ENCODE results near the gene UFD1. TPM values are rescaled to one million over a fixed set of nuclear protein-coding genes. Genes with fewer than 3 reads are reported as not detected.

The UFD1 gene
- total and polyA plus RNA-seq, 2 of the 13 experiments (the other 11 are each of a cell fraction or from before 2014, with no cell fraction given) = 47.9 to 51.1 TPM

DNA sequence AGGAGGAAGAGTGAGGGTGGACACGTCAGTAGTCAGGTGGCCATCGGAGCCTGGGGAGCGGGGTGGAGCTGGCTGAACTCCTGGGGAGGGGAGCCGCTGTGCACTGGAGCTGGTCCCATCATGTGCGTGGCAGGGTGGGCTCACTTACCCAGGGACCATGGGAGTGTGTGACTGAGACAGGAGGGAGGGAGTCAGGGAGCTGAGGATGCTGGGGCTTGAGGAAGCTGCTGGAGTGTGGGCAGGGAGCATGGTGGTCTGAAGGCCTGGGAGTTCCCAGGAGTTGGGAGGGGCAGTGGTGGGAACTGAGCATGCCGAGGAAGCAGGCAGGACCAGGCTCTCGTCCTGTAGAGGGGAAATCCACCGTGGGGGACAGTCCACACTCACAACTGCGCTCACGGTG, 27.2 kb upstream of the UFD1 start:
- in situ Hi-C loops (cut with HindIII; ENCODE audit: extremely low pct_ligation_motif_present, low pct_unique_long_range_greater_than_20kb) = no loop called here
- Histone ChIP-seq H3K4me1 (ENCODE audit: insufficient read depth, low read length) (no peaks in the 10 kb centered on the region), H3K36me3 (replicated peaks in 1 of 2; ENCODE audit: control insufficient read depth in 1 of 2, insufficient read depth in 2 of 2, low read length in 2 of 2) (peaks cover 3 to 35% of the 10 kb centered on the region in 2 experiments; a peak in 4 of 5 replicates), H2AFZ (ENCODE audit: low read length) (no peak overlapping the region), H3K27ac (ENCODE audit: extremely low read length, insufficient read depth, low read length) (no peak overlapping the region), H3K79me2 (ENCODE audit: insufficient read depth, low read length) (no peaks in the 10 kb centered on the region), H4K20me1 (ENCODE audit: insufficient read depth, low read length) (no peaks in the 10 kb centered on the region), H3K4me2 (ENCODE audit: low read depth, low read length) (no peak overlapping the region), H3K27me3 (ENCODE audit: control insufficient read depth in 1 of 2, insufficient read depth in 2 of 2, low read length in 2 of 2) (no peaks in the 10 kb centered on the region), H3K9me3 (ENCODE audit: low read length) (no peaks in the 10 kb centered on the region), H3K4me3 (replicated peaks in 1 of 3; ENCODE audit: insufficient read depth in 1 of 3, low read depth in 2 of 3, low read length in 3 of 3) (no peak overlapping the region), H3K9ac (ENCODE audit: insufficient read depth, low read depth, low read length) (no peak overlapping the region)
- ChIA-PET CTCF (ENCODE audit: low intra/inter-chr PET ratio, low total read pairs) (no interaction called here), POLR2A (no interaction called here)
- ATAC-seq (no peak), DNase-seq (ENCODE audit: low spot score) (no peak), FAIRE-seq (no peak)
- WGBS (ENCODE audit: low lambda C conversion rate) = 84% methylated on average over 10 of the region's 10 CpGs
- no TSS peak for BruUV-seq (replicated peaks)
- intact Hi-C loops (cut with micrococcal nuclease; ENCODE audit: unreplicated experiment) = no loop called here
- TF ChIP-seq ZHX2 (IDR thresholded peaks at IDR 0.05; ENCODE audit: low read depth) (no peak), ZHX2 (CRISPR knock-in tag; IDR thresholded peaks at IDR 0.05; ENCODE audit: borderline replicate concordance) (no peak), SP1 (IDR thresholded peaks at IDR 0.05) (no peak), SP1 (CRISPR knock-in tag; IDR thresholded peaks at IDR 0.05) (no peak), PBX3 (CRISPR knock-in tag; IDR thresholded peaks at IDR 0.05; ENCODE audit: borderline replicate concordance) (no peak), ATF2 (CRISPR knock-in tag; IDR thresholded peaks at IDR 0.05) (no peak), CBX5 (CRISPR knock-in tag; IDR thresholded peaks at IDR 0.05; ENCODE audit: borderline replicate concordance) (no peak), SRSF9 (IDR thresholded peaks at IDR 0.05; ENCODE audit: borderline replicate concordance, insufficient read depth, low read depth, low read length, poor library complexity, severe bottlenecking) (no peak)
- TF ChIP-seq, protein P1, sequence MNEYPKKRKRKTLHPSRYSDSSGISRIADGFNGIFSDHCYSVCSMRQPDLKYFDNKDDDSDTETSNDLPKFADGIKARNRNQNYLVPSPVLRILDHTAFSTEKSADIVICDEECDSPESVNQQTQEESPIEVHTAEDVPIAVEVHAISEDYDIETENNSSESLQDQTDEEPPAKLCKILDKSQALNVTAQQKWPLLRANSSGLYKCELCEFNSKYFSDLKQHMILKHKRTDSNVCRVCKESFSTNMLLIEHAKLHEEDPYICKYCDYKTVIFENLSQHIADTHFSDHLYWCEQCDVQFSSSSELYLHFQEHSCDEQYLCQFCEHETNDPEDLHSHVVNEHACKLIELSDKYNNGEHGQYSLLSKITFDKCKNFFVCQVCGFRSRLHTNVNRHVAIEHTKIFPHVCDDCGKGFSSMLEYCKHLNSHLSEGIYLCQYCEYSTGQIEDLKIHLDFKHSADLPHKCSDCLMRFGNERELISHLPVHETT (CRISPR knock-in tag; conservative IDR thresholded peaks at IDR 0.05) = no peak
- TF ChIP-seq, protein P2, sequence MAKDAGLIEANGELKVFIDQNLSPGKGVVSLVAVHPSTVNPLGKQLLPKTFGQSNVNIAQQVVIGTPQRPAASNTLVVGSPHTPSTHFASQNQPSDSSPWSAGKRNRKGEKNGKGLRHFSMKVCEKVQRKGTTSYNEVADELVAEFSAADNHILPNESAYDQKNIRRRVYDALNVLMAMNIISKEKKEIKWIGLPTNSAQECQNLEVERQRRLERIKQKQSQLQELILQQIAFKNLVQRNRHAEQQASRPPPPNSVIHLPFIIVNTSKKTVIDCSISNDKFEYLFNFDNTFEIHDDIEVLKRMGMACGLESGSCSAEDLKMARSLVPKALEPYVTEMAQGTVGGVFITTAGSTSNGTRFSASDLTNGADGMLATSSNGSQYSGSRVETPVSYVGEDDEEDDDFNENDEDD (CRISPR knock-in tag; IDR thresholded peaks at IDR 0.05; ENCODE audit: borderline replicate concordance) = no peak
- TF ChIP-seq, protein P3, sequence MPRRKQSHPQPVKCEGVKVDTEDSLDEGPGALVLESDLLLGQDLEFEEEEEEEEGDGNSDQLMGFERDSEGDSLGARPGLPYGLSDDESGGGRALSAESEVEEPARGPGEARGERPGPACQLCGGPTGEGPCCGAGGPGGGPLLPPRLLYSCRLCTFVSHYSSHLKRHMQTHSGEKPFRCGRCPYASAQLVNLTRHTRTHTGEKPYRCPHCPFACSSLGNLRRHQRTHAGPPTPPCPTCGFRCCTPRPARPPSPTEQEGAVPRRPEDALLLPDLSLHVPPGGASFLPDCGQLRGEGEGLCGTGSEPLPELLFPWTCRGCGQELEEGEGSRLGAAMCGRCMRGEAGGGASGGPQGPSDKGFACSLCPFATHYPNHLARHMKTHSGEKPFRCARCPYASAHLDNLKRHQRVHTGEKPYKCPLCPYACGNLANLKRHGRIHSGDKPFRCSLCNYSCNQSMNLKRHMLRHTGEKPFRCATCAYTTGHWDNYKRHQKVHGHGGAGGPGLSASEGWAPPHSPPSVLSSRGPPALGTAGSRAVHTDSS (CRISPR knock-in tag; conservative IDR thresholded peaks at IDR 0.05) = no peak

All from HepG2 (cell line).